HG02870 (cell line): ENCODE results near the gene APH1B.

ENCODE experiments used
- ATAC-seq: cut with Tn5 transposase; IDR thresholded peaks from one replicate; pipeline ENCODE4 v1.9.1; 2021; ENCODE audit warnings: mild to moderate bottlenecking, moderate library complexity; ENCODE audit not compliant: unreplicated experiment

The APH1B gene

GRCh38 chr15:63251701-63252100, 25.7 kb upstream of the APH1B start:
- ATAC-seq: no peak

- no peak for ATAC-seq
Observed at GRCh38 chr15:63252292-63252691, 25.1 kb upstream of the APH1B start.

- ATAC-seq: no peak
Observed at GRCh38 chr15:63254991-63255390, 22.4 kb upstream of the APH1B start.

- ATAC-seq: no peak
Observed at GRCh38 chr15:63255489-63255990, 21.9 kb upstream of the APH1B start.

GRCh38 chr15:63256433-63257274, 20.8 kb upstream of the APH1B start:
- no peak for ATAC-seq

- ATAC-seq: no peak
Observed at GRCh38 chr15:63258658-63259057, 18.7 kb upstream of the APH1B start.

GRCh38 chr15:63260791-63261190, 16.6 kb upstream of the APH1B start:
- ATAC-seq: no peak

- ATAC-seq: no peak
Observed at GRCh38 chr15:63261311-63261710, 16.1 kb upstream of the APH1B start.

GRCh38 chr15:63263519-63263918, 13.9 kb upstream of the APH1B start:
- no peak for ATAC-seq

GRCh38 chr15:63264688-63265293, 12.6 kb upstream of the APH1B start:
- ATAC-seq: no peak

- no peak for ATAC-seq
Observed at GRCh38 chr15:63274427-63274826, 3.0 kb upstream of the APH1B start.

- no peak for ATAC-seq
Observed at GRCh38 chr15:63276342-63277037, 915 bp upstream of the APH1B start.

GRCh38 chr15:63277893-63278456, 570 bp downstream of the APH1B start:
- ATAC-seq: peak; percentile 8

GRCh38 chr15:63283126-63283525, 5.7 kb downstream of the APH1B start:
- ATAC-seq: no peak

GRCh38 chr15:63284335-63284734, 6.9 kb downstream of the APH1B start:
- no peak for ATAC-seq

GRCh38 chr15:63287109-63287508, 9.7 kb downstream of the APH1B start:
- no peak for ATAC-seq

GRCh38 chr15:63288342-63288741, 10.9 kb downstream of the APH1B start:
- ATAC-seq: no peak

GRCh38 chr15:63288778-63289378, 11.5 kb downstream of the APH1B start:
- no peak for ATAC-seq

- no peak for ATAC-seq
Observed at GRCh38 chr15:63291507-63291906, 14.1 kb downstream of the APH1B start.

GRCh38 chr15:63292241-63292640, 14.8 kb downstream of the APH1B start:
- no peak for ATAC-seq

GRCh38 chr15:63292771-63293170, 15.4 kb downstream of the APH1B start:
- ATAC-seq: peak; percentile 57
